HG02798 (cell line): ENCODE measurements around the gene DPH7.
"Not testable (repeated sequence)": the region's sequence is repeated elsewhere in the genome, so short reads cannot be mapped to it uniquely, and the experiment has no call there.

ENCODE experiments used
- ATAC-seq: cut with Tn5 transposase; IDR thresholded peaks from one replicate; pipeline ENCODE4 v1.9.1; 2021; ENCODE audit warnings: mild to moderate bottlenecking; ENCODE audit not compliant: unreplicated experiment, poor library complexity

DPH7 gene

GRCh38 chr9:137581361-137582285, 2.9 kb upstream of the DPH7 start:
- no peak for ATAC-seq

- no peak for ATAC-seq
Observed at GRCh38 chr9:137580954-137581322, 2.2 kb upstream of the DPH7 start.

DNA sequence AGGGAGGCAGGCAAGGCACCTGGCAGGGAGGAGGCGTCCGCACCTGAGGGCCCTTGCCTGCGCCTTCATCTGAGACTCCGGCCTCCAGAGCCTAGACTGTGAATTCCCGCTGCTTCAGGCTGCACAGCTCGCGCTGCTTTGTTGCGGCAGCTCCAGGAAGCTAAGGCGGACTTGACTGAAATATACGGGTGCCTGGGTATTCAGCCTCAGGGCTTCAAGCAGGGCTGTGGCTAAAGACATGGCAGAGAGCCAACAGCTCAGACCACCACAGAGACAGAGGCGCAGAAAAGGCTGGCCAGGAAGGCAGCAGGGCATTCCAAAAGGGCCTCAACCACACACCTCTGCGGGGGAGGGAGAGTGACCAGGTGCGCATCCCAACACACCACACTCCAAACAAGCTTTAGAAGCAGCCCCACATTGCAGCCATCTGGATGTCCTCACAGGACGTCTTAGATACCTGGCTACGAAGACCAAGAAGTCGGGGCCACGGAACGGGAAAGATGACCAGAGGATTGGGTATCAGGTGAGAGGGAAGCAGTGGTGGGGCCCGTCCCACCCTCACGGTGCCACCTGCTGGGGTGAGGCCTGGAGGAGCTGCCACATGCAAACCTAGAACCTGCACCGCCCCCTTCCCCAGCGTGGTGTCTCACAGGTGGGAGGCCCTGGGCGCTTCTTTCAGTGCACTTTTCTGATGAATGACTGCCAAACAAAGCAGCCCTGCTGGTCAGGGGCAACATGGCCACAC, 1.7 kb upstream of the DPH7 start:
- ATAC-seq: no peak

DNA sequence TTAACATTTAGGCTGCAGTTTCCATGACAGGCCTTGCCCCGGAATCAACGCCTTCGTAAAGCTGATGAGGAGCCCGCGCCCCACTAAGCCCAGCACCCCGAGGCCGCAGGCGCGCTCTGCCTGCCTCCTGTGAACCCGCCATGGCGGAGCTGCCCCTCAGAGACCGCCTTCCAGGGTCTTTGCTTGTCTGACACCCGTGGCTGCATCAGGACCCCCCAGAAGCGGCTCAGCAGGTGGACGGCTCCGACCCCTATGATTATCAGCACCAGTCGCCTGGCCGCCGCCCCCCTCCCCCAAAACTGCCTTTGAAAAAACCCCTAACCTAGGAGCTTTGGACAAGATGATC, 507 bp upstream of the DPH7 start:
- no peak for ATAC-seq

DNA sequence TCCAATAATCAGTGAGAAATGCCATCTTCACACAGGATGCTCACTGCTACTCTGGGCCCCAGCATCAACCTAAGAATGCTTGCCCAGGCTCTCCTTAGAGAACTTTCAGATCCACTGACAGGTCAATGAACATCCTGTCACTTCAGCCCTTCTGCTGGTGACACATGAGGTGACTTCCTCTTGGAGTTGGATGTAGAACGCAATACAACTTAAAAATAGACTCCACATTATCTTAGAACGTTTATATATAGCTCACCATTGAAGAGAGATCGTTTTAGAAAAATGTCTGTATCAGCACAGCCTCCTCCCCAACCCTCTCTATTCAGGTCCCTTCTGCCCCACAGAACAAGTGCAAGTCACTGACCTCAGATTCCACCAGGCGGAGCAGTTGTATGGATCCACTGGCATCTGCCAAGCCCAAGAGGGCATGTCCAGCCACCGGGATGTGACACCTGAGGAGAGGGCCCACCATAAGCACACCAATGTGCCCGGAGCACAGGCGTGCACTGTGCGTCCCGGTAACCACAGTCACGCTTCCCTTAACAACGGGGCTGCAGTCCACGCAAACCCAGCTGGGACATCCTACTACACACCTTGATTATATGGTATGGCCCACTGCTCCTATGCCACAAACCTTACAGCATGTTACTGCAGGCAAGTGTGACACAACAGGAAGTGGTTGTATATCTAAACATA, 2.9 kb downstream of the DPH7 start:
- ATAC-seq: no peak

GRCh38 chr9:137575364-137575715, 3.4 kb downstream of the DPH7 start:
- ATAC-seq: no peak

DNA sequence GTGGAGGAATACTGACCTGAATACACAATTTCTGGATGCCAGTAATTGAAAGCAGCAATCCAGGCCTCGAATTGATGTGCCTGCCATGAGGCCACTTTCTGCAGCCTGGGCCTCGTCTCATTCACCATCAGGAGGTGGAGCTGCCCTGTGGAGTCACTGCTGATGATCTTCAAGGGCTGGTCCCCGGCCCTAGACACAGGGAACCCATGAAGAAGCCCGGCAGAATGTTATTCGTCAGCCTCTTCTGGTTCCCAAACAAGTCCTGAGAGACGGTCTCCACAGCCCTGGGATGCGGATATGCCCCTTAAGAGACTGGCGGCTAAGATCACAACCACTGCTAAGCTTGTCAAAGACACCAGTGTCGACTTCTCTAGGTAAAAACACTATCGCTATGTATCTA, 4.5 kb downstream of the DPH7 start:
- ATAC-seq: no peak

GRCh38 chr9:137570566-137570965, 8.2 kb downstream of the DPH7 start:
- no peak for ATAC-seq

DNA sequence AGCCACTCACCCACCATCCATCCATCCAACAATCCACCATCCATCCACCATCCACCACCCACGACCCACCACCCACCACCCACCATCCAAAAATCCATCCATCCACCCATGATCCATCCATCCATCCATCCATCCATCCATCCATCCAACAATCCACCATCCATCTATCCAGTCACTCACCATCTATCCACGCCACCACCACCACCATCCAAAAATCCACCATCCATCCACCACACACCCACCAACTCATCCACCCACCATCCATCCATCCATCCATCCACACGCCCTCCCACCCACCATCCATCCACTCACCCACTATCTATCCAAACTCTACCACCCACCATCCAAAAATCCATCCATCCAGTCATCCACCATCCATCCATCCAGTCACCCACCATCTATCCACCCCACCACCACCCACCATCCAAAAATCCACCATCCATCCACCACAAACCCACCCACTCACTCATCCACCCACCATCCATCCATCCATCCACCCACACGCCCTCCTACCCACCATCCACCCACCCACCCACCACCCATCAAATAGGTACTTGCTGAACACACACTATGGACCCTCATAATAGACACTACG, 9.0 kb downstream of the DPH7 start:
- ATAC-seq: no peak

- ATAC-seq: not testable (repeated sequence)
Observed at GRCh38 chr9:137568445-137568844, 10.3 kb downstream of the DPH7 start.

DNA sequence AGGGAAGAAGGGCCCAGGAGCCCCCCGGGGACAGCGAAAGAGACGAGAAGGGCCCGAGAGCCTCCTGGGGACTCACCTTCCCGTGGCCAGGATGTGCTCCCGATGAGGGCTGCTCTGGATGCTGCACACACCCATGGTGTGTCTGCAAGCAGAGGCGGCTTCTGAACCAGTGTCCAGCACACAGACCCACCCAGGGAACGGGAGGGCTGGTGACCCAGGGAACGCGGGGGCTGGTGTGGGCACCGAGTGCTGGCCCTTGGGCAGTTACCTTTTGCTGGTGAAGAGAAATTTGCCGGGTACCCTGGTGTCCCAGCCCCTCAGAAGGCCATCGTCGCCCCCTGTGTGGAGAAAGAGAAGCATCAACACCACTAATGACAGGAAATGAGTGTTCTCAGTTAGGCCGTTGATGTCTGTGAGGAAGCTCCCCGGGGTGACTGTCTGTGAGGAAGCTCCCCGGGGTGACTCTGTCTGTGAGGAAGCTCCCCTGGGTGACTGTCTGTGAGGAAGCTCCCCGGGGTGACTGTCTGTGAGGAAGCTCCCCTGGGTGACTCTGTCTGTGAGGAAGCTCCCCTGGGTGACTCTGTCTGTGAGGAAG, 13.8 kb downstream of the DPH7 start:
- ATAC-seq: no peak

GRCh38 chr9:137564134-137564533, 14.6 kb downstream of the DPH7 start:
- ATAC-seq: no peak

GRCh38 chr9:137558127-137558526, 20.6 kb downstream of the DPH7 start:
- no peak for ATAC-seq

DNA sequence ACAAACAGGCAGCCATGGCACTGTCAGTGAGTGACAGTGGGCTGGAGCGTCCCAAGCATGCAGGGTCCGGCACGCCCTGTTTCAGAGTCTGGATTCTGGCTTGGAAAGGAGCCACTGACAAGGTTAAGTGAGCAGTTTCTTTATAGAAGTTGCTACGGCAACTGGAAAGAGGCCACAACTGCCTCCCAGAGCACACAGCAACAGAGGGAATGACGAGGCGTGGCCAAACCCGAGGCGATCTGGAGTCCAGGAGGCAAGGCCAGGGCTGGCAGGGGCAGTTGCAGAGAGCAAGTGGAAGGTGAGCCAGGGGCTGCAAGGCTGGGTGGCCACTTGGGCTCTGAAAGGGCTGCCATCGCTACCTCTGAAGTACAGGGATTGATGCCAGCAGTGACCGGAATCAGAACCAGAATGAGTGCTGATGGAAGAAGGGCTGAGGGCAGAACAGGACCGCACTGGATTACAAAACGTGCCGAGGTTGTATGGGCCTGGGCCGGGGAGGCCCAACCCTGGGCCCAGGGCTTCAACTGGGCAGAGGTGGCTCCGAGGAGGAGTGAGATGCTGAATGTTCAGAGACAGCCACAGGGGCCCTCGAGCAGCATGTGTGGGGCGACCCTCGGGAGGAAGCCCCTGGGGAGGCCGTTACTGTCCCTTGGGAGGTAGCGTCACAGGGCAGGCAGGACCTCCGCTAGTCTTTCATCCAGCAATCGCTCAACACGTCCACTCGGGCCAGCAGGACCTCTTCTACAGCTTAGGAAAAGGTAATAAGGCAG, 22.5 kb downstream of the DPH7 start:
- ATAC-seq: no peak

GRCh38 chr9:137555179-137555578, 23.5 kb downstream of the DPH7 start:
- no peak for ATAC-seq

- no peak for ATAC-seq
Observed at GRCh38 chr9:137554349-137554748, 24.4 kb downstream of the DPH7 start.

GRCh38 chr9:137553654-137554053, 25.1 kb downstream of the DPH7 start:
- not testable (repeated sequence) for ATAC-seq

DNA sequence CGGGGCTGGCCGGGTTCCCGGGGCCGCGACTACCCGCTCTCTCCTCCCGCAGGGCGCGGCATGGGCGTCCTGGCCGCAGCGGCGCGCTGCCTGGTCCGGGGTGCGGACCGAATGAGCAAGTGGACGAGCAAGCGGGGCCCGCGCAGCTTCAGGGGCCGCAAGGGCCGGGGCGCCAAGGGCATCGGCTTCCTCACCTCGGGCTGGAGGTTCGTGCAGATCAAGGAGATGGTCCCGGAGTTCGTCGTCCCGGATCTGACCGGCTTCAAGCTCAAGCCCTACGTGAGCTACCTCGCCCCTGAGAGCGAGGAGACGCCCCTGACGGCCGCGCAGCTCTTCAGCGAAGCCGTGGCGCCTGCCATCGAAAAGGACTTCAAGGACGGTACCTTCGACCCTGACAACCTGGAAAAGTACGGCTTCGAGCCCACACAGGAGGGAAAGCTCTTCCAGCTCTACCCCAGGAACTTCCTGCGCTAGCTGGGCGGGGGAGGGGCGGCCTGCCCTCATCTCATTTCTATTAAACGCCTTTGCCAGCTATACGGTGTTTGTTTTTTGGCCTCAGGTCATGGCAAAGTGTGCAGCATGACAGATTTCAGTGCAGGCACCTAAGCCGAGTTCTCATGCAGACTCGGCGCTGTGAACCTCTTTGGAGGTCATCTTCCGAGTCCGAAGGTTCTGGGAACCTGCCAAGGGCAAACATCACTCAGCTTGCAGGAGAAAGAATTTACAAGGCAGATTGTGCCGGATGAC, 26.5 kb downstream of the DPH7 start:
- ATAC-seq: no peak
